HL-60 (cell line): ENCODE measurements around the gene SLC25A41.

ENCODE experiments used
- DNase-seq, 2 experiments: peaks; one replicate each; pipeline ENCODE4 v3.0.0-alpha.2; 2010 to 2020; ENCODE audit warnings: low read depth in 1 of 2, low spot score in 1 of 2
- H3K27ac ChIP-seq: fragments of 250-450 bp; sonication (Bioruptor Pico); replicated peaks from 2 replicates; pipeline ENCODE4 v1.5.1; 2020; ENCODE audit warnings: mild to moderate bottlenecking, moderate library complexity
- H3K27me3 ChIP-seq: fragments of 250-450 bp; sonication (Bioruptor Pico); 2 replicates; pipeline ENCODE4 v1.5.1; 2021; ENCODE audit warnings: mild to moderate bottlenecking, moderate library complexity; ENCODE audit not compliant: insufficient read depth, poor library complexity, severe bottlenecking
- H3K4me3 ChIP-seq: replicated peaks from 2 replicates; pipeline ENCODE4 v1.5.1; 2011; ENCODE audit warnings: mild to moderate bottlenecking, control low read depth, low read length; ENCODE audit not compliant: insufficient read depth
- CTCF ChIP-seq: IDR thresholded peaks from one replicate; pipeline ENCODE4 v1.5.1; 2011; ENCODE audit warnings: low read length, control low read depth, inconsistent platforms; ENCODE audit not compliant: insufficient read depth
- GABPA ChIP-seq: IDR thresholded peaks from 2 replicates; pipeline ENCODE4 v1.6.1; 2012; ENCODE audit warnings: low read depth
- POLR2AphosphoS5 ChIP-seq: IDR thresholded peaks from 2 replicates; pipeline ENCODE4 v1.6.1; 2012; ENCODE audit warnings: low read depth
- REST ChIP-seq: IDR thresholded peaks from 2 replicates; pipeline ENCODE4 v1.6.1; 2012; ENCODE audit warnings: low read depth; ENCODE audit not compliant: insufficient replicate concordance
- SPI1 ChIP-seq: IDR thresholded peaks from 2 replicates; pipeline ENCODE4 v1.6.1; 2012; ENCODE audit warnings: low read depth, mild to moderate bottlenecking, borderline replicate concordance

Gene SLC25A41

GRCh38 chr19:6417713-6418561, 15.6 kb downstream of the SLC25A41 start:
- TF ChIP-seq SPI1 (no peak), GABPA (no peak), POLR2AphosphoS5 (no peak), CTCF (no peak), REST (no peak)
- DNase-seq: no peak
- H3K27ac ChIP-seq: no peak overlapping the region
- no peaks in the 10 kb centered on the region for H3K27me3 ChIP-seq
- H3K4me3 ChIP-seq: no peak overlapping the region

GRCh38 chr19:6416658-6417405, 16.7 kb downstream of the SLC25A41 start:
- H3K4me3 ChIP-seq: no peak overlapping the region
- no peak overlapping the region for H3K27ac ChIP-seq
- no peaks in the 10 kb centered on the region for H3K27me3 ChIP-seq
- TF ChIP-seq POLR2AphosphoS5 (no peak), SPI1 (no peak), CTCF (no peak), GABPA (no peak), REST (no peak)
- DNase-seq: no peak

GRCh38 chr19:6415591-6416190, 17.9 kb downstream of the SLC25A41 start:
- no peak overlapping the region for H3K27ac ChIP-seq
- DNase-seq: no peak
- no peak overlapping the region for H3K4me3 ChIP-seq
- H3K27me3 ChIP-seq: no peaks in the 10 kb centered on the region
- TF ChIP-seq REST (no peak), CTCF (no peak), SPI1 (no peak), GABPA (no peak), POLR2AphosphoS5 (no peak)
